ENCODE measurements around the gene PLCXD1.

PLCXD1 gene

DNA sequence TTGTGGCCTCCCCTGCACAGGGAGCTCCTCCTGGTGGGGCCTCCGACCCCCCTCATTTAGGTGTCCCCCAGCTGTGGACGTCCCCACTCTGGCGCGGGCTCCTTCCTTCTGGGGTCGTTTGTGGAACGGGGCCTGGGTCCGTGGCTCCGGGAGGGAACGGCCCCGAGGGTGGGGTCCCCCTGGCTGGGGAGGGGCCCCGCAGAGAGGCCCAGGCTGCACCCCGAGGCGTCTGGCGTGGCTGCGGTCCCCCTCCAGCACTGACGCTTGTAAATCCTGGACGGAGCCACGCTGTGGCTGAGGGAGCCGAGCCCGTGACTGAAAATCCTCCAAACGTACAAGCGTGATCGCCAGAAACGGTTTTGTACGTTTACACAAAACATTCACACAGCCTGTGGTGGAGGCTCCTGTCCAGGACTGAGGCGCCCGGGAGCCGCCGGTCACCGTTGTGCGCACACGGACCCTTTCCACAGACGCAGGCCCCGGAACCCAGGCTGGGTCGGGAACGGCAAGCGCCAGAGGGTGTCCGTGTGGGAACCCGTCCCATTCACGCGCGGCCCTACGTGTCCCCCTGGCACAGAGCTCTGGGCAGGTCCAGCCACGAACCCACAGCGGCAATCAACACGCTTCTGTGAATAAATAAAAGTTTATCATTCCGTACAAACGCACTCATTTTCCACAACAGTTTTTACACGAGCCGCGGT, 52.6 kb downstream of the PLCXD1 start:
- DNase-seq (ENCODE audit: low read depth in 2 of 3, low spot score in 2 of 3): no peak

DNA sequence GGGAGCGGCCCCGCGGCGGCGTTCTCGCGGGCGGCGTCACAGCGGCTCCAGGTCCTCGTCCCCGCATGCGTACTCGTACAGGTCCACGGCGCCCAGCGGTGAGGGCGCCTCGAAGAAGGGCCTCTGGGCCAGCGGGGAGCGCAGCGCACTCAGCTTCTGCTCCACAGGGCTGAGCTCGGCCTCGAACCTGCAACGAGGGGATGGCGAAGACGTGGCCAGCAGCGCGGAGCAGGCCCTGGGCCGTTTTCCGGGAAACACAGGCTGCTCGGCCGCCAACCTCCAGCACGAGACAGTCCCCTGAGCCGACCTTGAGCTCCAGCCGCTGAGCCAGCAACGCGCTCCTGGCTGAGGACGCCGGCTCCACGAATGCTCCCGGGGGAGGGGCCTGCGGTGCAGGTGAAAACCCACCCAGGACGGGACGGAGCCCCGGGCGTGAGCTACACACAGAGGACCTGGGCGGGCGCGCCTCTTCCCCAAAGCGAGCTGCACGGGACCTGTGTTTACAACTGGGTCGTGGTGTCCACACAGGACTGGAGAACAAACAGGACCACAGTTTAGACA, 53.2 kb downstream of the PLCXD1 start:
- DNase-seq (ENCODE audit: low read depth in 2 of 3, low spot score in 2 of 3): no peak

DNA sequence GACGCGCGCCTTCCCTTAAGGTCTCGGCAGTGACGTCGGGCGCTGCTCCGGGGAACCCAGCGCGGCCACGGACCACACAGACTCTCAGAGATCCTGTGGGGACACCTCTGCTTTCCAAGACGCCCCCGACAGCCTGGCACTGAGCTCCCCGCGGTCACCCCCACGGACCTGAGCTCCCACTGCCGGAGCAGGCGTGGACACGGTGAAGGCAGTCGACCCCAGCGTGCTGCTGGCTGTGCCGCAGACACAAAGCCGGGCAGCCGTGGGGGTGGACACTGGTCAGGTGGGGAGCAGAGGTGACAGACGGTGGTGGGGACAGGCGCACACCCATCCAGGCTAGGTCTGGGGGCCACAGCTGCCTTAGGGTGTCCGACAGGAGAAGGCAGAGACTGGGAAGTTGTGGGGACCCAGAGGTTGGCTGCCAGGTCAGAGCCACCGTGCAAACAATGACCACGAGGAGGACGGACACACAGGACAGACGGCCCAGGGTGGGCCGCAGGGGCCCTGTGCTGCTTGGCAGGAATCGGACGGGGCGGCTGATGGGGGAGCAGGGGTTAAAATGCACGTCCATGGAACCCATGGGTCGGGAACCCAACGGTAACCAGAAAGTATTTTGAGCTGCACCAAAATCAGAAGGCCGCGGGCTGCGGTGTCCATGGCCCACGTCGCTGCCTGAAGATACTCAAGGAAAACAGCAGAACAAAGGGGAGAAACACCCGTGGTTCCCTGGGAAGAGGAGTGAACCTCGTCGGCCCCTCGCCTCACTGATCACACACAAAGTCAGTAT, 54.0 kb downstream of the PLCXD1 start:
- no peak for DNase-seq (ENCODE audit: low read depth in 2 of 3, low spot score in 2 of 3)

DNA sequence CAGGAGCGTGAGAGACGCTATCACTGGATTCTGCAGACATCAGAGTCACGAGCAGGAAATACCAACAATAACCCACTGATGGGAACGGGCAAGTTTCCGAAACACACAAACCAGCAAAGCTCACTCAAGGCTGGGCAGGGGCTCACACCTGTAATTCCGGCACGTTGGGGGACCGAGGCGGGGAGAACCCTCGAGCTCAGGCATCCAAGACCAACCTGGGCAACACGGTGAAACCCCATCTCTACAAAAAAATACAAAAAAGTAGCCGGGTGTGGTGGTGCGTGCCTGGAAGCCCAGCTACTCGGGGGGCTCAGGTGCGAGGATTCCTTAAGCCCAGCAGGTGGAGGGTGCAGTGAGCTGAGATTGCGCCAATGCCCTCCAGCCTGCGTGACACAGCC, 54.6 kb downstream of the PLCXD1 start:
- DNase-seq (ENCODE audit: low read depth in 2 of 3, low spot score in 2 of 3): no peak

DNA sequence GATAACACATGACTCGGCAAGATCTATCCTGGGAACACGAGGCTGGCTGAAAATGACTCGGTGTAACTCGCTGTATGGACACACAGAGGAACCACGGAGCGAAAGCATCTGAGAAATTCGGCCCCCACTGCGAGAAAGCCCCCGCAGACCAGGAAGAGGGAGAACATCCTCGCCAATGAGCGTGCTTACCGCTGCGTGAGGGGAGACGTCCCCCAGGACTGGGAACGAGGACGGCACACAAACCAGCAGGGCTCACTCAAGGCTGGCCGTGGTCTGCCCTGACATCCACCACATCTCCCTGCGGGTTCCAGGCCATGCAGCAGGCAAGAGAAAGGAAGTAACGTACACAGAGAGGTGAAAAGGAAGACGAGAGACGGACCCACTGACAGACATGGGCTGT, 55.0 kb downstream of the PLCXD1 start:
- no peak for DNase-seq (ENCODE audit: low read depth in 2 of 3, low spot score in 2 of 3)

DNA sequence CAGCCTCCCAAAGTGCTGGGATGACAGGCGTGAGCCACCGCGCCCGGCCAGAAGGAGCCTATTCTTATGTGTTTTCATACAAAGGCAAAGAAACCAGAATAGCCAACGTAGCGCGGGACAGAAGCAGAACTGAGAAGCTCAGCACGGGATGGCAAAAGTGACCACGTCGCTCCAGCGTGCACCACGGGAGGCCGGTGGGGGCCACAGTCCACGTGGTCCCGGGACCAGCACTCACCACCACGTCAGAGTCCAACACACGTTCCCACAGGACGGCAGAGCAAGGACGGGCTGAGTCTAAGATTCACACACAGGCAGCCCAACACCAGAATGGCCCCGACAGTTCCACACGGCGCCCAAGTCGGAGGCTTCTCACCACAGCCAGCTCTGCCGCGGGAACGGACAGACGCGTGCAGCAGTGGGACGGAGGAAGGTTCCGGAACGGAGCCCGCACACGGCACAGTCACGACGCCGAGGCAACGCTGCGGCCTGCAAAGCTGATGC, 56.2 kb downstream of the PLCXD1 start:
- DNase-seq (ENCODE audit: low read depth in 2 of 3, low spot score in 2 of 3): no peak

DNA sequence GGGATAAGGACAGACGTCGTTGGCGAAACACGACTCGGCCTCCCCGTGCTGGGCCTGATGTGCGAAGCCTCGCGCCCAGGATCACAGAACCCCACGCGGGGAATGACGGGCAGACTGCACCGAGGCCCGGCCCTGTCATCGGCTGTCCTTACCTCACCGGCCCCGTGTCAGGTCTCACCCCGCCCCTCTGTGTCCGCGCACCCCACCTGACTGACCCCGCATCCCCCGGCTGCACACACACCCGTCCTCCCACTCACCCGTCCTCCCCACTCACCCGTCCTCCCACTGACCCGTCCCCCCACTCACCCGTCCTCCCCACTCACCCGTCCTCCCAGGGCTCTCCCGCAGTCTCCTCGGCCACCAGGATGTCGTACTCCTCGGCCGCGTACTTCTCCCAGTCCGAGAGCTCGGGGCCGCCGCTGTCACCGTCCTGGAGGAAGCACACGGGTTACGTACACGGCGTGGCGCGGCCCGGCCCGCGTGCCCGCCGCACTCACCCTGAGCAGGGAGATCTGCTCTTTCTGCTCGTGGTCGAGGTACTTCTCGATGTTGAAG, 57.2 kb downstream of the PLCXD1 start:
- DNase-seq (ENCODE audit: low read depth in 2 of 3, low spot score in 2 of 3): no peak

DNA sequence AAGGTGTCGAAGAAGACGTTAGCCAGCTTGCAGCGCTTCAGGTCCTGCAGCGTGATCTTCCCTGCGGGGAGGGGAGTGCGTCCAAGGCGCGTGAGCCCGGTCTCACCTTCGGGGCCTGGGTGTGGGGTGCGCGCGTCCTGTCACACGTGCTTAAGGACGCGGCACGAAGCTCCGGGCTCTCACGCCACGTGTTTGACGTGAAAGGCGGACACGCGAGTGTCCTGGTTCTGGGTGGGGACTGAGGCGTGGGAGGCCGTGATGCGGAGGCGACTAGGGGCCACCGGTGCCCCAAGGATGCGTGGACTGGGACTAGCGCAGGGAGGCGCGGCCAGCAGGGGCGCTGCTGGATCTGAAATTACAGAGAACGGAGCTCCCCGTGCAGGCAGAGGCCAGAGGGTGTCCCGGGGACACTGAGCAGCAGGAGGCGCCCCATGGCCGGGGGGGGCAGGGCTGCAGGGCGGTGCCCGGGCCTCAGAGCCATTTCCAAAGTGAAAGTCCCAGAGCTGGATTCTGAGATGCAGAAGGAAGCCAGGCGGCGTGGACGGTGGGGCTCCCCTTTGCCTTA, 57.7 kb downstream of the PLCXD1 start:
- DNase-seq (ENCODE audit: low read depth in 2 of 3, low spot score in 2 of 3): no peak

DNA sequence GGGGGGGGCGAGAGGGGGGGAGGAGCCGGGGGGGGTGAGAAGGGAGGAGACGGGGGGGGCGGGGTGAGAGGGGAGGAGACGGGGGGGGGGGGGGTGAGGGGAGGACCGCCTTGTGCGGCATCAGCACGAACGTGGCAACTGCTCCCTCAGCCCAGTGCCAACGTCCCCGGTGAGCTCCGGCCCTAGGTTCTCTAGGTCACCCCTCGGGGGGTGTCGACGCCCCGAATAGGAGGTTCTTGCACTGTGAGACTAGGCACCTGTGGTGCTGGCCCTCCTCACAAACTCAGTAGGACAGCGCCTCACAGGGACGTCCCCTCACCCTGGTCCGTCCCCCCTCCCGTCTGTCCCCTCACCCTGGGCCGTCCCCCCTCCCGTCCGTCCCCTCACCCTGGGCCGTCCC, 58.9 kb downstream of the PLCXD1 start:
- no peak for DNase-seq (ENCODE audit: low read depth in 2 of 3, low spot score in 2 of 3)

DNA sequence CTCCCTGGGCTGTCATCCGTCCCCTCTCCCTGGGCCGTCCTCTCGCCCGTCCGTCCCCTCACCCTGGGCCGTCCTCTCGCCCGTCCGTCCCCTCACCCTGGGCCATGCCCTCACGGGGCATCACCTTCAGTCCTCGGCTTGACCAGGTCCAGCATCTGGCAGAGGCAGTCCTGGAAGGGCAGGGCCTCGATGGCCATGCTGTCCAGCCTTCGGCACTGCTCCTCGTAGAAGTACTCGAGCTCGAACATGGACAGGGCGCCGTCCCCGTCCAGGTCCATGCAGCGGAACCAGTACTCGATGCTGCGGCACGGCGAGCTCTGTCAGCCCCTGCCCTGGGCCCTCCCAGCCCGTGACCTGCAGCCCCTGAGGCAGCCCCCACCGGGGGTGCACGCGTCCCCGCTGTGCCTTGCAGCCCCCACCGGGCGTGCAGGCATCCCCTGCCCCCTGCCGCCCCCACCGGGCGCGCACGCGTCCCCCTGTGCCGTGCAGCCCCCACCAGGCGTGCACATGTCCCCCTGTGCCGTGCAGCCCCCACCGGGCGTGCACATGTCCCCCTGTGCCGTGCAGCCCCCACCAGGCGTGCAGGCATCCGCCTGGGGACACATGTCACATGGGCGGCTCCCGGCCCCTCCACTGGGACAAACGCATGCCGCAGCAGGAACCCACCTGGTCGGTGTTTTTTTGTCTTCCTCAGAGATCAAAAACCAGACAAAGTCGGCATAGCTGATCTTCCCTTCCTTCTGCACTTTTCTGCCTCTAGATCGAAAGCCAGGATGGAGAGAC, 59.7 kb downstream of the PLCXD1 start:
- no peak for DNase-seq (ENCODE audit: low read depth in 2 of 3, low spot score in 2 of 3)

DNA sequence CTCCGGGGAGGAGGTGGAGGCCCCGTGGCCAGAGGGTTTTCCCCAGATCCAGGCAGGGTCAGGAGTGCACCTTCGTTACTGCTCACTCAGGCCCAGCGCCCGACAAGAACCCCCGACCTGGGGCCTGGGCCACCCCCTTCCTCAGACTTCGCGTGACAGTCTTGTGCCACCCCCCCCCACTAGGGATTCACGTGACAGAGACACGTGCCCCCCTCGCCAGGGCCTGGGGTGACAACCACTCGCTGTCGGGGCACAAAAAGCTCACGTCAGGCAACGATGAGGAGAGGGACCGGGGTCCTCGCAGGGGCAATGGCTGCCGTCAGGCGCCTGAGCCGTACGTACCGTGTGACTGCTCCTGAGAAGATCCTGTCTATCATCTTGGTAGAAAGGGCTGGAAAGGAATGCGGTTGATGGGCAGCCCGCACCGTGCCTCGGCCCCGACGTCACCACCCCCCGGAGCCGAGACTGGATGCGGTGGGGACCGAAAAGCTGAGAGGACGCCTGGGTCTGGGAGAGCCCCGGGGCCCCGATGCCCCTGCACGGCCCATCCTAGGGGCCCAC, 60.4 kb downstream of the PLCXD1 start:
- DNase-seq (ENCODE audit: low read depth in 2 of 3, low spot score in 2 of 3): no peak

DNA sequence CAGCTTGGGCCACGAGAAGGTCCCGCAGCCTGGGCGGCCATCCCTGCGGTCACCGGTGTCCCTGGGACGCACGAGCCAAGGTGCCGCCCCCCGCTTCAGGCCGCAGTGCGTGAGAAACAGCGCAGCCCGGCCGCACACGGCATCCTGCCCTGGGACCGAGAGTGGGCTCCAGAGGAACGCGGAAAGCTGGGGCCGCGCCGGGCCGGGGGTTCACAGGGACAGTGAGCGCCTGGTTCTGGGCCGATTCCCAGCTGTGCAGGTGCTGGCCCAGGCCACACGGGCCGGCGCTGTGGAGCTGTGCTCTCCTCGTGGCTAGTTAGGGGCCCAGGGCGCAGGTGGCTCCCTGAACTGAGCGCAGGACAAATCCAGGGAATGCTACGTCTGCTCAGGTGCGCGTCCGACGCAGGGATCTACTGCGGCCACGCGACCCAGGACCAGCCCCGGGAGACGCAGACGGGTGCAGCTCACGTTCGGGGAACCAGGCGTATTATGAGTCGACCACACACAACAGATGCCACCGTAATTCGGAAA, 63.3 kb downstream of the PLCXD1 start:
- no peak for DNase-seq (ENCODE audit: low read depth in 2 of 3, low spot score in 2 of 3)

DNA sequence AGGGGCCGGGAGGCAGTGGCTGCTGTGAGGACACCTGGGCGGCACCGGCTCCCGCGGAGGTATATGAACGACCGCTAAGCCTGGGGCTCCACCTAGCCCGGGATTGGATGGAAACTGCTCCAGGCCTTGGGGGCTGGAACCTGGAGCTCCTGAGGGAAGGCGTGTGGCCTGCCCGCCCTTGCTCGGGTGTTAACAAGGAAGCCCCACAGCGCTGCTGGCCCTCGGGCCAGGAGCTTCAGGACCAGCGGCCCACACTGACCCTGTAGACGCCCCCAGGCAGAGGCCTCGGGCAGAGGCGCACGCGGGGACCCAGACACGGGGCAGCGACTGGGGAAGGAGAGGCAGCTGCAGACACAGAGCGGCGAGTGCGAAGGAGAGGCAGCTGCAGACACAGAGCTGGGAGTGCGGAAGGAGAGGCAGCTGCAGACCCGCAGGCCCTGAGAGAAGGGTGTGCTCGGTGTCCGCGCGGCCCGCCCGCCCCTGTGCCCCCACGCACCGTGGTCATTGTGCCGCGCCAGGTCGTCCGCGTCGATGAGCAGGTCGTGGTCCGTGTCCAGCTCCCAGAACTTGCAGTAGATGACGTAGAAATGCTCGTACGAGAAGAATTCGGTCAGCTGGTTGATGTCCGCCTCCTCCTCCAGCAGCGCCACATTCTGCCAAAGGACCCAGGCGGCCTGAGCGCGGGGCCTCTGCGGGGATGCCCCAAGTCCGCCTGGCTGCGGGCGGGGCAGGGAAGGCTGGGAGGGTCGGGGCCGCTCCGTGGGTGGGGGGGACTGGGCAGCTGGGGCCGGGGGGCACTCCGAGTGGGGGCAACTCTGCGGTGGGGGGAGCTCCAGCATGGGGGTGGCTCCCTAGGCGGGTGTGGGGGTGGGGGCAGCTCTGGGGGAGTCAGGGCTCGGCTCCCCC, 64.1 kb downstream of the PLCXD1 start:
- no peak for DNase-seq (ENCODE audit: low read depth in 2 of 3, low spot score in 2 of 3)

DNA sequence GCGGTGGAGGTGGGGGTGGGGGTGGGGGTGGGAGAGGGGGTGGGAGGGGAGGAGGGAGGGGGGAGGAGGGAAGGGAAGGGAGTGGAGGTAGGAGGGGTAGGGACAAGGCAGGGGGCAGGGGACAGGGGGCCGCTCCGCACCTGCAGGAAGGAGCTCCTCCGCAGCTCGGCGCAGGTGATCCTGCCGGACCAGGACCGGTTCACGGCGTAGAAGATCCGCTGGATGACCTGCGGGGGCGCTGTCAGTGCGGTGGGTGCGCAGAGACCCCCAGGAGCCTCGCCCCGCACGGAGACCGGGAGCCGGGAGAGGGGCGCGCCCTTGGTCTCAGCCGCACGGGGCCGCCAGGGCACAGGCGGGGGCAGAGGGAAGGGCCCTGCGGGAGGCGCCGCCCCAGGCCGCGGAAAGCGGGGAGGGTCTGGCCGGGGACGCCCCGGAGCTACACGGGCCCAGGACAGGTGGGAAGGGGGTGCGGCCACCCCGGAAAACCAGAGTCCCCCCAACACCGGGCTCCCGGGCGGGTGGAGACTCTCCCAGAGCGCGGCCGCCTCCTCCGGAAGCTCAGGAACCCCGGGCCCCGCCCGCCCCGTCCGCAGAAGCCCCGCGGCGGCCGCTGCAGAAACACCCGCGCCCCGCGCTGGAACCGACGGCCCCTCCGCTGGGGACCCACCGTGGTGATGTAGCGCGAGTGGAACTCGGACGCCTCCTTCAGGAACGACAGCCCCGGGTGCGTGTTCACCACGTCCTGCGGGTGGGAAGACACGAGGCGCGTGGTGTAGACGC, 65.0 kb downstream of the PLCXD1 start:
- no peak for DNase-seq (ENCODE audit: low read depth in 2 of 3, low spot score in 2 of 3)

DNA sequence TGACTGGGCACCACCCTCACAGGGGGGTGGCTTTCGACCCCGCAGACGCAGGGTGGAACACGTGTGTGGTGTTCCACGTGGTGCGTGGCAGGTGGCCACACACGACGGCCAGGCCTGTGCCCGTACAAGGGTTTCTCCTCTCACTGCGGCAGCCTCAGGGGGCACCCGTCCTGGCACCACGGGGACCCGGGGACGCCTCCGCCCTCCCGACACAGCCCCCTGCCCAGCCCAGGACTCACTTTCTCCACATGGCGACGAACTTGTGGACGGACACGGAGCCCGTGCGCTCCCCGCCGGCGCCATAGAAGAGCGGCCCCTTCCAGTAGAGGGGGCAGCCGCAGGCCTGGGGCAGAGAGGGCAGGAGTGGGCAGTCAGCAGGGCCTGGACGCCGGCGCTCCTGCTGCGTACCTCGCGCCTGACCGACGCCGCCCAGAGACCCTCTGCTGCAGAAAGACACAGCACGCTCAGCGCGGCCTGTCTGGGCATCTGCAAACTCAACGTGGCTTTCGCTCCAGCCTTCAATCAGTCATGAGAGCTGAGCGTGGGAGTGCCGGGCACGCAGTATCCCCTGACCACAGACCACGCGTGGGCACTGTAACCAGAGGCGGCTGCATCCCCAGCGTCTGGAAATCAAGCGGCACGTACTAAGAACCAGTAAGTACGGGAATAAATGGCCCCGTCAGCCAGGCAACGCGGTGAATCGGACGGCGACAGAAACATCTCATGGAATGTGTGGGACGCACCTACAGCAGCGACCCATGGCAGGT, 66.4 kb downstream of the PLCXD1 start:
- no peak for DNase-seq (ENCODE audit: low read depth in 2 of 3, low spot score in 2 of 3)

DNA sequence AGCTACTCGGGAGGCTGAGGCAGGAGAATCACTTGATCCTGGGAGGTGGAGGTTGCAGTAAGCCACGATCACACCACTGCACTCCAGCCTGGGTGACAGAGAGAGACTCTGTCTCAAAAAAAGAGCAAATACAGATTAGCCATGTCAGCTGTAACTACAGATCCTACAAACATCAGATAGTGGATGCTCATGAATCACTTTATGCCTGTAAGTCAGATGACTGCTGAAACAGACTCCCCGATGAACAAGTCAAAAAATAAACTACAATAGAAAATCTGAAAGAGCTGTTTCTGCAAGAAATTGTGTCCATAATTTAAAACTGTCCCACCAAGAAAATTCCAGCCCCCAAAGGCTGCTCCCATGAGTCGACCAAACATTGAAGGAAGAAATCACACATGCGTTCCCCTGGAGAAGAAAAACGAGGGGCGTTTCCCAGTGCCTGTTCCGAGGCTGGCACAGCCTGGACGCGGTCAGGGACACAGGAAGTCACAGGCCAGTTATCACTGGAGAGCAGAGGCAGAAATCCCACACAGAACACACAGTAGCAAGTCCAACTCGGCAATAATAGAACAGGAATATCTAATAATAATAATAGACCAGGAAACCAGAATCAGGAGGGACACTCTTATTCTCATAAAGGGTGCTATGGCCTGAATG, 67.4 kb downstream of the PLCXD1 start:
- DNase-seq (ENCODE audit: low read depth in 2 of 3, low spot score in 2 of 3): no peak

DNA sequence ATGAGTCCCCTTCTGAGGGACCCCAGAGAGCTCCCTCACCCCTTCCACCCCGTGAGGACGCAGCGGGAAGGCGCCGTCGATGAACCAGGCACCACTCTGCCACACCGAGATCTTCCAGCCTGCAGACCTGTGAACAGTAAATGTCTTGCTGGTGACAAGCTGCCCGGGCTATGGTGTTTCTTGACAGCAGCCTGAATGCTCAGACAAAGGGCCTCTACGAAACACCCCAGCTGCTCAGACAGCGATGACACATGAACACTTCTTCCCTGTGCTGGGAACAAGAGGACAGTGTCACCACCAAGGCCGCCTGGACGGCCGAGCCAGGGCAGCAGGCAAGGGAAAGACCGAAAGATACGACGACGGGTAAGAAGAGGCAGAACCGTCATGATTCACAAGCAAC, 68.0 kb downstream of the PLCXD1 start:
- no peak for DNase-seq (ENCODE audit: low read depth in 2 of 3, low spot score in 2 of 3)
